Measurements from ENCODE around the gene TCHHL1. TPM values are rescaled to one million over a fixed set of nuclear protein-coding genes. Genes with fewer than 3 reads are reported as not detected.

TCHHL1 gene
- total and polyA plus RNA-seq, 2 donors from 2014 or later = not detected

DNA sequence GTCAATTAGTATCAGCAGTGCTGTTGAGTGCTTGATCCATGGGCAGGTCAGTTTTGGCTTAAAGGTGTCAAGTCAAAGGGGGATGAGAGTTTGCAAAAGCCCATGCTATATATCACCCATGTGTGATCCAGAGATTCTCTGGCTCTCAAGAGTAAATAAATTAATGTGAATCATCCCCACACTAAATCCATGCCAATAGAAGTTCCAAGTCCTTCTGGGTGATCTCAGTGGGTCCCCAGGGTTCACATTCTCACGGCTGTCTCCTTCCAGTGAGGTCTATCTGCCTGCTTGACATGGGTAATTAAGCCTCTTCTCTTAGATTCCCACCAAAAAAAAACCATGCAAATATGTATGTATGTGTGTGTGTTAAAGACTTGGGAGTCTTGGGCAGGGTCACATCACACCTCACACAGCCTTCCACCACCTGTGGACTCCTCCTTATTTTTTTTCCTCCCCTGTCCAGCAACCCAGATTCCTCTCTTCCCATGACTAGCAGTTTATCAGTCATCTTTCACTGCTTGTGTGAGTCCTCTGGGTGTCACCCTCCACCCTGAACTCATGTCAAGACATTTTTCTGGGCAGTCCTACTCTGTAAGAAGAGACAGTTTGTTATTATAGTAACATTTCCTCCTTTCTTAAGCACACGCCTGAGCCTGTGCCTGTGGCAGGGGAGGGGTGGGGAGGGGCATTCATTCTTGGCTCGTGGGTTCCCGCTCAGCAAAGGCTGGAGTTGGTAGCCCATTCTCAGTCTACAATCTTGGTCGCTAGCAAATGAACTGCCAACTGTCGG is 37.8 kb downstream of the TCHHL1 start:
- TF ChIP-seq, protein P1, sequence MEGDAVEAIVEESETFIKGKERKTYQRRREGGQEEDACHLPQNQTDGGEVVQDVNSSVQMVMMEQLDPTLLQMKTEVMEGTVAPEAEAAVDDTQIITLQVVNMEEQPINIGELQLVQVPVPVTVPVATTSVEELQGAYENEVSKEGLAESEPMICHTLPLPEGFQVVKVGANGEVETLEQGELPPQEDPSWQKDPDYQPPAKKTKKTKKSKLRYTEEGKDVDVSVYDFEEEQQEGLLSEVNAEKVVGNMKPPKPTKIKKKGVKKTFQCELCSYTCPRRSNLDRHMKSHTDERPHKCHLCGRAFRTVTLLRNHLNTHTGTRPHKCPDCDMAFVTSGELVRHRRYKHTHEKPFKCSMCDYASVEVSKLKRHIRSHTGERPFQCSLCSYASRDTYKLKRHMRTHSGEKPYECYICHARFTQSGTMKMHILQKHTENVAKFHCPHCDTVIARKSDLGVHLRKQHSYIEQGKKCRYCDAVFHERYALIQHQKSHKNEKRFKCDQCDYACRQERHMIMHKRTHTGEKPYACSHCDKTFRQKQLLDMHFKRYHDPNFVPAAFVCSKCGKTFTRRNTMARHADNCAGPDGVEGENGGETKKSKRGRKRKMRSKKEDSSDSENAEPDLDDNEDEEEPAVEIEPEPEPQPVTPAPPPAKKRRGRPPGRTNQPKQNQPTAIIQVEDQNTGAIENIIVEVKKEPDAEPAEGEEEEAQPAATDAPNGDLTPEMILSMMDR (IDR thresholded peaks at IDR 0.05; ENCODE audit: borderline replicate concordance, extremely low read depth, insufficient read depth) = no peak
- intact Hi-C loops (cut with DNase I) = loop anchor here (5.0 kb wide), 1 partner anchor 131 kb away; no protein-coding TSS in a partner anchor
- no peak overlapping the region for H3K27ac ChIP-seq (ENCODE audit: low read depth in 2 of 2, low read length in 2 of 2)
- H3K36me3 ChIP-seq (ENCODE audit: control insufficient read depth in 2 of 3, insufficient read depth in 3 of 3, low read length in 3 of 3) = no peaks in the 10 kb centered on the region
- H3K4me1 ChIP-seq (ENCODE audit: control insufficient read depth in 2 of 3, insufficient read depth in 2 of 3, low read depth in 1 of 3, low read length in 3 of 3) = peaks cover 0 to 16% (median 4%) of the 10 kb centered on the region in 3 donors
- DNase-seq (no peak), FAIRE-seq (no peak)
- peaks cover 4% of the 10 kb centered on the region for H3K27me3 ChIP-seq (ENCODE audit: control insufficient read depth, insufficient read depth, low read length)
- no peak overlapping the region for H3K4me3 ChIP-seq (ENCODE audit: low read length in 3 of 3)
- peaks cover 0 to 1% (median 0%) of the 10 kb centered on the region in 3 donors for H3K9me3 ChIP-seq (ENCODE audit: control insufficient read depth in 2 of 3, insufficient read depth in 1 of 3, low read length in 3 of 3)
- H3K9ac ChIP-seq (ENCODE audit: low read length in 3 of 3) = no peak overlapping the region

DNA sequence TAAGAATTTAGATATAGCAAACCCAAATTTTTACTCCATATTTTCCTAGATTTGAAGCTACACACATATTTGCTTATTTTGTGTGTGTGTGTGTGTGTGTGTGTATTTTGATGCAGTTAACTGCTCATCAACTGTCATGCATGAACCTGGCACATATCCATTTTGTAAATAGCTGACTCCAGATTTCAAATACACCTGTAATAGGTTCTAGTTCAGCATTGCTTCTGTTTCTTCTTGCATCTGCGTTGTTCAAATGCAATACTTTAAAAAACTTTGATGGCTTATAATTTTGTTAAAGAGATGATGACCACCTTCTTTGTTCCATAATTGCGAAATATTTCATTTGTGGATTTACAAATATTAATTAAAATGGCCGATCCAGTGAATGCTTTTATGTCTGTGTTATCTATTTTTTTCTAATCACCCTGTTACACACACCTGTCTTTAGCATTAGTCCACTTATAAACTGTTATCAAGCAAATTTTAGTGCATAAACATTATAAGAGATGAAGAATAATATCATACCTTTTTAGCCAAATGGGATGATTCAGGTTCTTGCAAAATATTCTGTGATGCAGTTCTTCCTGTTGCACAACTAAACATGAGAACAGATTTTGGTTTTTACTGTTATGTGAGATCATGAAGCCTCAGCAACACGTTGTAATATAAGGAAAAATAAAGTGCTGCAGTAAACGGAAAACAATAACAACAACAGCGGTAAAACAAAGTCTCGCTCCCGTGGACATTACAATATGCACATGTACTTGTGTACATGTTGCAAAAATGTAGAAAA is 39.4 kb downstream of the TCHHL1 start:
- no peak for FAIRE-seq

DNA sequence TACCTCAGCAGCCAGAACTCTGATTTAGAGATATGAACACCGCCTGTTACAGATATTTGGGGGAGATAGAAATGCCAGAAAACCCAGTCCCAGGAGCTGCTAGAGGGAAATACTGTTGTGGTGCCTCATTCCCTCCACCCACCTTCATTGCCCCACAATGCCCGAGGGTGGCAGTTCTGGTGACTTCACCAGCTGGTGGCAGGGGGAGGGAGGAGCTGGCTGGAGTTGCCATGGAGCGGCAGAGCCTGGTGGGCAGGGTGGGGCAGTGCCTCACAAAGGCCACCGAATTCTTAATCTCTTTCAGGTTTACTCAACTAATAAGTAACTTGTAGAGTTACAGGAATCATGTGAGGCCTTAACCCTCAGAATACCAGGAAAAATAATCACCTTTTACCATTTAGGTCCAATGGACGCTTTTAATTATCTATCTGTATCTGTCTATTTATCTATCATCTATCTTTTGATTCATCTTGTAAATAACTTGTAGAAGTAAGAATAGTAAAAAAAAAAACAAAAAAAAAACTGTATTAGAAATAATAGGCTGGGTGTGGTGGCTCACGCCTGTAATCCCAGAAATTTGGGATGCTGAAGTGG is 40.4 kb downstream of the TCHHL1 start:
- Histone ChIP-seq H3K9ac (ENCODE audit: low read length in 3 of 3) (peak overlapping the region in 2 of 3 donors; percentile 62 to 79), H3K9me3 (ENCODE audit: control insufficient read depth in 2 of 3, insufficient read depth in 1 of 3, low read length in 3 of 3) (peaks cover 0 to 5% (median 0%) of the 10 kb centered on the region in 3 donors), H3K4me1 (ENCODE audit: control insufficient read depth in 2 of 3, insufficient read depth in 2 of 3, low read depth in 1 of 3, low read length in 3 of 3) (peaks cover 0 to 19% (median 4%) of the 10 kb centered on the region in 3 donors), H3K27me3 (ENCODE audit: control insufficient read depth, insufficient read depth, low read length) (peaks cover 4% of the 10 kb centered on the region), H3K27ac (ENCODE audit: low read depth in 2 of 2, low read length in 2 of 2) (peak overlapping the region; percentile 95 to 99), H3K4me3 (ENCODE audit: low read length in 3 of 3) (peak overlapping the region; percentile 28 to 47 (median 38)), H3K36me3 (ENCODE audit: control insufficient read depth in 2 of 3, insufficient read depth in 3 of 3, low read length in 3 of 3) (no peaks in the 10 kb centered on the region)
- peak; percentile 83 to 96 (median 89) for DNase-seq
- FAIRE-seq = no peak
- TF ChIP-seq, protein P1 (IDR thresholded peaks at IDR 0.05; ENCODE audit: borderline replicate concordance, extremely low read depth, insufficient read depth) = no peak
- intact Hi-C loops (cut with DNase I) = no loop called here

More for the DNA sequence above, 39.4 kb downstream of the TCHHL1 start:
- intact Hi-C loops (cut with DNase I) = loop anchor here (5.0 kb wide), 1 partner anchor 133 kb away; no protein-coding TSS in a partner anchor
- H3K27ac ChIP-seq (ENCODE audit: low read depth in 2 of 2, low read length in 2 of 2) = no peak overlapping the region
- H3K9ac ChIP-seq (ENCODE audit: low read length in 3 of 3) = no peak overlapping the region
- H3K9me3 ChIP-seq (ENCODE audit: control insufficient read depth in 2 of 3, insufficient read depth in 1 of 3, low read length in 3 of 3) = peaks cover 0 to 5% (median 0%) of the 10 kb centered on the region in 3 donors
- no peak for DNase-seq
- TF ChIP-seq, protein P1 (IDR thresholded peaks at IDR 0.05; ENCODE audit: borderline replicate concordance, extremely low read depth, insufficient read depth) = no peak
- H3K4me1 ChIP-seq (ENCODE audit: control insufficient read depth in 2 of 3, insufficient read depth in 2 of 3, low read depth in 1 of 3, low read length in 3 of 3) = peaks cover 0 to 16% (median 4%) of the 10 kb centered on the region in 3 donors
- H3K4me3 ChIP-seq (ENCODE audit: low read length in 3 of 3) = no peak overlapping the region
- H3K36me3 ChIP-seq (ENCODE audit: control insufficient read depth in 2 of 3, insufficient read depth in 3 of 3, low read length in 3 of 3) = no peaks in the 10 kb centered on the region
- peaks cover 4% of the 10 kb centered on the region for H3K27me3 ChIP-seq (ENCODE audit: control insufficient read depth, insufficient read depth, low read length)
